IMR-90 (cell line): Measurements from ENCODE around the gene CDK5R1. TPM values are rescaled to one million over a fixed set of nuclear protein-coding genes. Genes with fewer than 3 reads are reported as not detected.
A peak's percentile ranks its signal among the peaks of the same experiment; 100 is the strongest.

ENCODE experiments used
- ATAC-seq: fragments of 200-7000 bp; cut with Tn5 transposase; 2 replicates; pipeline ENCODE4 v1.9.1; 2020; ENCODE audit warnings: low read depth, mild to moderate bottlenecking, moderate library complexity
- BruUV-seq: library from RNA; stranded (reverse); fragments of 400-500 nt; replicated peaks from 2 replicates; lab custom pipeline; 2021; lab: Mats Ljungman, UMichigan
- CTCF ChIA-PET: fragments of 300-600 bp; formaldehyde crosslinking; extraction: SDS; loops from one replicate; lab custom pipeline; 2021; ENCODE audit warnings: antibody characterized with exemption; lab: Yijun Ruan, JAX
- POLR2A ChIA-PET: fragments of 300-600 bp; sonication (Branson Sonifier 250); formaldehyde crosslinking; loops from one replicate; lab custom pipeline; 2022; ENCODE audit warnings: antibody characterized with exemption; ENCODE audit not compliant: unreplicated experiment; lab: Charles Lee
- DNase-seq: peaks from one replicate; pipeline ENCODE4 v3.0.0; 2013
- H2AFZ ChIP-seq: replicated peaks from 2 replicates; pipeline ENCODE3; 2013; ENCODE audit warnings: low read length, mild to moderate bottlenecking; ENCODE audit not compliant: poor library complexity
- H2AK5ac ChIP-seq: 2 replicates; pipeline ENCODE4 v1.6.1; 2013; ENCODE audit warnings: low read depth, low read length, inconsistent platforms
- H2AK9ac ChIP-seq: replicated peaks from 2 replicates; pipeline ENCODE3; 2013; ENCODE audit warnings: mild to moderate bottlenecking, low read depth, low read length, moderate library complexity; ENCODE audit not compliant: poor library complexity
- H2BK120ac ChIP-seq: 2 replicates; pipeline ENCODE4 v1.6.1; 2013; ENCODE audit warnings: low read depth, low read length, inconsistent platforms
- H2BK15ac ChIP-seq: 3 replicates; pipeline ENCODE4 v1.6.1; 2013; ENCODE audit warnings: low read depth, low read length, inconsistent platforms
- H2BK20ac ChIP-seq: 2 replicates; pipeline ENCODE4 v1.6.1; 2013; ENCODE audit warnings: low read depth, mild to moderate bottlenecking, inconsistent platforms, low read length, moderate library complexity
- H2BK5ac ChIP-seq: 2 replicates; pipeline ENCODE4 v1.6.1; 2013; ENCODE audit warnings: mild to moderate bottlenecking, low read depth, low read length, inconsistent platforms; ENCODE audit not compliant: poor library complexity, severe bottlenecking
- H3K14ac ChIP-seq: replicated peaks from 2 replicates; pipeline ENCODE4 v1.6.1; 2013; ENCODE audit warnings: low read depth, low read length, inconsistent platforms
- H3K18ac ChIP-seq: 2 replicates; pipeline ENCODE4 v1.6.1; 2013; ENCODE audit warnings: low read depth, low read length, control low read depth
- H3K23ac ChIP-seq: 2 replicates; pipeline ENCODE4 v1.6.1; 2013; ENCODE audit warnings: low read depth, low read length, inconsistent platforms
- H3K27ac ChIP-seq: 2 replicates; pipeline ENCODE4 v1.5.1; 2013; ENCODE audit warnings: mild to moderate bottlenecking, control low read depth, low read length; ENCODE audit not compliant: insufficient read depth
- H3K27me3 ChIP-seq: 2 replicates; pipeline ENCODE4 v1.6.1; 2013; ENCODE audit warnings: low read length; ENCODE audit not compliant: control insufficient read depth, insufficient read depth
- H3K36me3 ChIP-seq: 2 replicates; pipeline ENCODE4 v1.6.1; 2013; ENCODE audit warnings: low read length, mixed read lengths; ENCODE audit not compliant: control insufficient read depth, insufficient read depth
- H3K4ac ChIP-seq: 2 replicates; pipeline ENCODE4 v1.6.1; 2013; ENCODE audit warnings: low read depth, low read length, inconsistent platforms
- H3K4me1 ChIP-seq: 2 replicates; pipeline ENCODE4 v1.6.1; 2013; ENCODE audit warnings: low read length, mixed read lengths; ENCODE audit not compliant: control insufficient read depth, insufficient read depth
- H3K4me2 ChIP-seq: 2 replicates; pipeline ENCODE4 v1.6.1; 2013; ENCODE audit warnings: low read depth, mild to moderate bottlenecking, control low read depth, low read length, moderate library complexity
- H3K4me3 ChIP-seq: 2 replicates; pipeline ENCODE4 v1.5.1; 2013; ENCODE audit warnings: low read depth, mild to moderate bottlenecking, control low read depth, low read length, moderate library complexity; ENCODE audit not compliant: insufficient read depth
- H3K56ac ChIP-seq: 2 replicates; pipeline ENCODE4 v1.6.1; 2013; ENCODE audit warnings: low read length, inconsistent platforms; ENCODE audit not compliant: insufficient read depth; ENCODE audit errors: extremely low read depth
- H3K79me1 ChIP-seq, 2 experiments: 2 replicates each; pipeline ENCODE4 v1.6.1; 2013; ENCODE audit warnings: low read length in 2 of 2, inconsistent platforms in 1 of 2, low read depth in 1 of 2
- H3K9ac ChIP-seq: 2 replicates; pipeline ENCODE4 v1.6.1; 2013; ENCODE audit warnings: low read depth, low read length, control low read depth
- H3K9me1 ChIP-seq: 2 replicates; pipeline ENCODE4 v1.6.1; 2013; ENCODE audit warnings: low read length, inconsistent platforms; ENCODE audit not compliant: insufficient read depth
- H3K9me3 ChIP-seq: 2 replicates; pipeline ENCODE4 v1.6.1; 2013; ENCODE audit warnings: low read length; ENCODE audit not compliant: control insufficient read depth, insufficient read depth
- H4K20me1 ChIP-seq: 2 replicates; pipeline ENCODE4 v1.6.1; 2013; ENCODE audit warnings: low read length, inconsistent platforms; ENCODE audit not compliant: insufficient read depth
- H4K5ac ChIP-seq: 2 replicates; pipeline ENCODE4 v1.6.1; 2013; ENCODE audit warnings: mild to moderate bottlenecking, low read depth, low read length, control low read depth
- H4K8ac ChIP-seq, 2 experiments: 2 replicates each; pipeline ENCODE4 v1.6.1; 2013; ENCODE audit warnings: low read depth in 2 of 2, low read length in 2 of 2, control low read depth in 1 of 2, inconsistent platforms in 1 of 2
- H4K91ac ChIP-seq: 2 replicates; pipeline ENCODE4 v1.6.1; 2013; ENCODE audit warnings: low read depth, low read length, inconsistent platforms; ENCODE audit not compliant: insufficient read depth
- BHLHE40 ChIP-seq: fragments of 150-350 bp; IDR thresholded peaks from 2 replicates; pipeline ENCODE4 v1.6.1; 2016; ENCODE audit warnings: mild to moderate bottlenecking, low read depth, low read length
- CEBPB ChIP-seq: IDR thresholded peaks from 2 replicates; pipeline ENCODE4 v1.6.1; 2012; ENCODE audit warnings: low read depth, low read length, improper control_type of control experiment
- CHD1 ChIP-seq: IDR thresholded peaks from 2 replicates; pipeline ENCODE4 v1.6.1; 2012; ENCODE audit warnings: low read depth, low read length, improper control_type of control experiment
- FOS ChIP-seq: fragments of 150-350 bp; IDR thresholded peaks from 2 replicates; pipeline ENCODE4 v1.6.1; 2016; ENCODE audit warnings: low read depth, low read length
- MAFK ChIP-seq: IDR thresholded peaks from 2 replicates; pipeline ENCODE4 v1.6.1; 2012; ENCODE audit warnings: low read depth, low read length, improper control_type of control experiment
- MAZ ChIP-seq: IDR thresholded peaks from 2 replicates; pipeline ENCODE4 v1.6.1; 2012; ENCODE audit warnings: low read depth, mild to moderate bottlenecking, low read length, improper control_type of control experiment, moderate library complexity, borderline replicate concordance
- MXI1 ChIP-seq: IDR thresholded peaks from 2 replicates; pipeline ENCODE4 v1.6.1; 2012; ENCODE audit warnings: low read depth, mild to moderate bottlenecking, low read length, moderate library complexity, borderline replicate concordance
- NFE2L2 ChIP-seq: fragments of 150-350 bp; IDR thresholded peaks from 2 replicates; pipeline ENCODE4 v1.6.1; 2016; ENCODE audit warnings: low read depth, mild to moderate bottlenecking, low read length
- POLR2A ChIP-seq: IDR thresholded peaks from 2 replicates; pipeline ENCODE4 v1.6.1; 2012; ENCODE audit warnings: mild to moderate bottlenecking, low read depth, low read length
- RAD21 ChIP-seq: IDR thresholded peaks from 2 replicates; pipeline ENCODE4 v1.6.1; 2012; ENCODE audit warnings: low read length, improper control_type of control experiment
- RCOR1 ChIP-seq: IDR thresholded peaks from 2 replicates; pipeline ENCODE4 v1.6.1; 2012; ENCODE audit warnings: mild to moderate bottlenecking, low read length, improper control_type of control experiment; ENCODE audit not compliant: insufficient replicate concordance
- RFX5 ChIP-seq: IDR thresholded peaks from 2 replicates; pipeline ENCODE4 v1.8.0; 2012; ENCODE audit warnings: low read depth, mild to moderate bottlenecking, low read length, moderate library complexity
- SMC3 ChIP-seq: fragments of 150-350 bp; IDR thresholded peaks from 2 replicates; pipeline ENCODE4 v1.6.1; 2016; ENCODE audit warnings: low read depth, mild to moderate bottlenecking, antibody characterized with exemption, low read length, moderate library complexity
- WGBS, 2 experiments: methylation state at CpG; one replicate each; pipeline versions ENCODE4 v1.1.5 to v1.1.7; 2013; ENCODE audit warnings: missing lambda C conversion rate in 2 of 2; ENCODE audit not compliant: insufficient read length in 1 of 2; ENCODE audit errors: extremely low coverage in 2 of 2; 5-methylcytosine and 5-hydroxymethylcytosine counted together
- dilution Hi-C: fragments of 300-500 bp; cut with HindIII; formaldehyde crosslinking; loops from one replicate; pipeline ENCODE4 v1.14.3; 2018; ENCODE audit warnings: low sequenced_read_pairs; ENCODE audit not compliant: unreplicated experiment
- in situ Hi-C: fragments of 300-500 bp; cut with MboI; formaldehyde crosslinking; loops from 3 replicates; pipeline ENCODE4 v1.14.3; 2019; ENCODE audit warnings: low sequenced_read_pairs, inconsistent platforms, mixed read lengths
- intact Hi-C: fragments of 100-400 bp; cut with micrococcal nuclease; formaldehyde crosslinking; loops from 2 replicates; pipeline ENCODE4 v1.10.0; 2022
- polyA plus RNA-seq, 3 experiments: library from polyadenylated mRNA; depleted of rRNA; stranded (reverse); fragments of >200 nt; gene quantifications; 2 replicates each; pipeline ENCODE4 v1.2.3, GENCODE V29; 2012; ENCODE audit warnings: low replicate concordance in 1 of 3
- total RNA-seq: library from RNA; depleted of rRNA; stranded (reverse); fragments of >200 nt; gene quantifications from 2 replicates; pipeline ENCODE4 v1.2.3, GENCODE V29; 2012
- TF ChIP-seq, protein P1 (sequence below): fragments of 150-350 bp; IDR thresholded peaks from 2 replicates; pipeline ENCODE4 v1.6.1; 2016; ENCODE audit warnings: low read depth, mild to moderate bottlenecking, low read length, moderate library complexity, borderline replicate concordance
- TF ChIP-seq, protein P2 (sequence below): conservative IDR thresholded peaks from 2 replicates; pipeline ENCODE4 v1.5.1; 2012; ENCODE audit warnings: mild to moderate bottlenecking, low read depth, low read length, improper control_type of control experiment
- TF ChIP-seq, protein P3 (sequence below): fragments of 150-350 bp; IDR thresholded peaks from 2 replicates; pipeline ENCODE4 v1.6.1; 2017; ENCODE audit warnings: mild to moderate bottlenecking, antibody characterized with exemption, low read length, low read depth

CDK5R1 gene
- total and polyA plus RNA-seq, 2 of the 4 experiments (the other 2 are of a cell fraction) = 0.36 to 0.74 TPM

DNA sequence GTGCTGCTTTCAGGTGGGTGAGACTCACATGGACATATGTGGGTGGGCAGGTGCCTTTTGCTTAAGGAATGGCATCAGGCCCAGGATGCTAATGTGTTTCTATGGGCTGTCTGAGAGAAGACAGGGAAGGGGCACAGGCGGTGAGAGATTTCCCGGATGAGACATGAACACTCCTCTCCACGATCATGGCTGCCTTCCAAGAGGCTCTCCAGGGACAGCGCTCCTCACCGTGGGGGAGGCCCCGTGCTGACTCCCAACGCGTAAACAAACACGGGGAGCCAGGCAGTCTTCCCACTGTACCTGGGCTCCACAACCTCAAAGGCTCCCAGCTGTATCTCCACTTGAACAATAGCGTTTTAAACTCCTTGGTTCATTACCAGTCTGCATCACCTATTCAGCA is 42.8 kb downstream of the CDK5R1 start:
- intact Hi-C loops (no loop called here), in situ Hi-C loops (no loop called here), dilution Hi-C loops (no loop called here)
- no peaks in the 10 kb centered on the region for H3K4me1 ChIP-seq
- H4K5ac ChIP-seq = no peak overlapping the region
- H3K14ac ChIP-seq = no peak overlapping the region
- no peaks in the 10 kb centered on the region for H3K9me3 ChIP-seq
- DNase-seq = no peak
- H3K27me3 ChIP-seq = peaks cover 13% of the 10 kb centered on the region
- H3K18ac ChIP-seq = no peak overlapping the region
- H4K8ac ChIP-seq = no peak overlapping the region
- no peak overlapping the region for H2BK120ac ChIP-seq
- no peak for TF ChIP-seq CEBPB
- TF ChIP-seq CHD1 = no peak
- TF ChIP-seq MAFK = no peak
- no peak for TF ChIP-seq NFE2L2
- TF ChIP-seq SMC3 = no peak
- no peak for TF ChIP-seq BHLHE40
- TF ChIP-seq, protein P1, sequence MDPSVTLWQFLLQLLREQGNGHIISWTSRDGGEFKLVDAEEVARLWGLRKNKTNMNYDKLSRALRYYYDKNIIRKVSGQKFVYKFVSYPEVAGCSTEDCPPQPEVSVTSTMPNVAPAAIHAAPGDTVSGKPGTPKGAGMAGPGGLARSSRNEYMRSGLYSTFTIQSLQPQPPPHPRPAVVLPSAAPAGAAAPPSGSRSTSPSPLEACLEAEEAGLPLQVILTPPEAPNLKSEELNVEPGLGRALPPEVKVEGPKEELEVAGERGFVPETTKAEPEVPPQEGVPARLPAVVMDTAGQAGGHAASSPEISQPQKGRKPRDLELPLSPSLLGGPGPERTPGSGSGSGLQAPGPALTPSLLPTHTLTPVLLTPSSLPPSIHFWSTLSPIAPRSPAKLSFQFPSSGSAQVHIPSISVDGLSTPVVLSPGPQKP = no peak
- TF ChIP-seq RFX5 = no peak
- TF ChIP-seq MAZ = no peak
- TF ChIP-seq, protein P2, sequence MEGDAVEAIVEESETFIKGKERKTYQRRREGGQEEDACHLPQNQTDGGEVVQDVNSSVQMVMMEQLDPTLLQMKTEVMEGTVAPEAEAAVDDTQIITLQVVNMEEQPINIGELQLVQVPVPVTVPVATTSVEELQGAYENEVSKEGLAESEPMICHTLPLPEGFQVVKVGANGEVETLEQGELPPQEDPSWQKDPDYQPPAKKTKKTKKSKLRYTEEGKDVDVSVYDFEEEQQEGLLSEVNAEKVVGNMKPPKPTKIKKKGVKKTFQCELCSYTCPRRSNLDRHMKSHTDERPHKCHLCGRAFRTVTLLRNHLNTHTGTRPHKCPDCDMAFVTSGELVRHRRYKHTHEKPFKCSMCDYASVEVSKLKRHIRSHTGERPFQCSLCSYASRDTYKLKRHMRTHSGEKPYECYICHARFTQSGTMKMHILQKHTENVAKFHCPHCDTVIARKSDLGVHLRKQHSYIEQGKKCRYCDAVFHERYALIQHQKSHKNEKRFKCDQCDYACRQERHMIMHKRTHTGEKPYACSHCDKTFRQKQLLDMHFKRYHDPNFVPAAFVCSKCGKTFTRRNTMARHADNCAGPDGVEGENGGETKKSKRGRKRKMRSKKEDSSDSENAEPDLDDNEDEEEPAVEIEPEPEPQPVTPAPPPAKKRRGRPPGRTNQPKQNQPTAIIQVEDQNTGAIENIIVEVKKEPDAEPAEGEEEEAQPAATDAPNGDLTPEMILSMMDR = no peak
- no peak for TF ChIP-seq POLR2A
- TF ChIP-seq, protein P3, sequence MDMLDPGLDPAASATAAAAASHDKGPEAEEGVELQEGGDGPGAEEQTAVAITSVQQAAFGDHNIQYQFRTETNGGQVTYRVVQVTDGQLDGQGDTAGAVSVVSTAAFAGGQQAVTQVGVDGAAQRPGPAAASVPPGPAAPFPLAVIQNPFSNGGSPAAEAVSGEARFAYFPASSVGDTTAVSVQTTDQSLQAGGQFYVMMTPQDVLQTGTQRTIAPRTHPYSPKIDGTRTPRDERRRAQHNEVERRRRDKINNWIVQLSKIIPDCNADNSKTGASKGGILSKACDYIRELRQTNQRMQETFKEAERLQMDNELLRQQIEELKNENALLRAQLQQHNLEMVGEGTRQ = no peak
- TF ChIP-seq FOS = no peak
- TF ChIP-seq MXI1 = no peak
- TF ChIP-seq RCOR1 = no peak
- TF ChIP-seq RAD21 = no peak
- 26% methylated on average over 6 of the region's 10 CpGs; no CpG with 5 or more reads in 1 of the 2 experiments for WGBS, 2 experiments
- no peaks in the 10 kb centered on the region for H3K79me1 ChIP-seq
- H2AK9ac ChIP-seq = no peak overlapping the region
- no peaks in the 10 kb centered on the region for H3K9me1 ChIP-seq
- no peak overlapping the region for H3K9ac ChIP-seq
- H2BK15ac ChIP-seq = no peak overlapping the region
- H3K4me3 ChIP-seq = no peak overlapping the region
- ChIA-PET CTCF (no interaction called here), POLR2A (no interaction called here)
- H3K4ac ChIP-seq = no peak overlapping the region
- H3K4me2 ChIP-seq = no peak overlapping the region
- H3K56ac ChIP-seq = no peak overlapping the region
- H2BK5ac ChIP-seq = no peak overlapping the region
- H3K23ac ChIP-seq = no peak overlapping the region
- no peaks in the 10 kb centered on the region for H4K20me1 ChIP-seq
- H3K27ac ChIP-seq = no peak overlapping the region
- H3K36me3 ChIP-seq = no peaks in the 10 kb centered on the region
- no peak overlapping the region for H2BK20ac ChIP-seq
- H4K91ac ChIP-seq = no peak overlapping the region
- BruUV-seq = no TSS peak
- no peak for ATAC-seq
- no peak overlapping the region for H2AK5ac ChIP-seq
- H2AFZ ChIP-seq = peak overlapping the region; percentile 47
